Thymus (tissue), 11 donors: ENCODE data around the gene ZNF644. TPM values are rescaled to one million over a fixed set of nuclear protein-coding genes. Genes with fewer than 3 reads are reported as not detected.
"Not testable (repeated sequence)": the region's sequence is repeated elsewhere in the genome, so short reads cannot be mapped to it uniquely, and the experiment has no call there.

Source experiments
- DNase-seq, 9 donors: peaks; one replicate each; pipeline ENCODE4 v3.0.0-alpha.2; 2013; ENCODE audit warnings: low spot score in 9 of 9, low read depth in 6 of 9, missing footprints in 1 of 9
- H3K27ac ChIP-seq, 2 donors: one replicate each; pipeline ENCODE4 v1.5.1; 2013; ENCODE audit warnings: control low read depth in 1 of 2, low read depth in 1 of 2, low read length in 1 of 2, mild to moderate bottlenecking in 1 of 2, moderate library complexity in 1 of 2
- H3K27me3 ChIP-seq, 2 donors: one replicate each; pipeline ENCODE4 v1.5.1; 2013; ENCODE audit warnings: low read length in 1 of 2; ENCODE audit not compliant: control insufficient read depth in 2 of 2, insufficient read depth in 1 of 2
- H3K36me3 ChIP-seq, 2 donors: one replicate each; pipeline ENCODE4 v1.5.1; 2013; ENCODE audit warnings: low read length in 1 of 2, mild to moderate bottlenecking in 1 of 2, moderate library complexity in 1 of 2; ENCODE audit not compliant: control insufficient read depth in 2 of 2, insufficient read depth in 2 of 2
- H3K4me1 ChIP-seq, 2 donors: one replicate each; pipeline ENCODE4 v1.5.1; 2013; ENCODE audit warnings: low read length in 2 of 2; ENCODE audit not compliant: control insufficient read depth in 2 of 2, insufficient read depth in 2 of 2
- H3K4me3 ChIP-seq, 2 donors: one replicate each; pipeline ENCODE4 v1.5.1; 2013; ENCODE audit warnings: low read length in 2 of 2, control low read depth in 1 of 2, mild to moderate bottlenecking in 1 of 2
- H3K9me3 ChIP-seq, 2 donors: one replicate each; pipeline ENCODE4 v1.5.1; 2013; ENCODE audit warnings: low read length in 1 of 2, mild to moderate bottlenecking in 1 of 2; ENCODE audit not compliant: control insufficient read depth in 2 of 2, insufficient read depth in 1 of 2
- WGBS: extraction: QIAGEN DNeasy Blood & Tissue Kit; methylation state at CpG from one replicate; pipeline ENCODE4 v1.1.7; 2013; 5-methylcytosine and 5-hydroxymethylcytosine counted together
- polyA plus RNA-seq: library from polyadenylated mRNA; stranded (reverse); fragments of 200-250 nt; gene quantifications from one replicate; pipeline ENCODE4 v1.2.3, GENCODE V29; 2013
- total RNA-seq: library from RNA; stranded (reverse); fragments of 120-200 nt; gene quantifications from one replicate; pipeline ENCODE4 v1.2.4, GENCODE V29; 2013
- donor health status: healthy.

Gene ZNF644
- total and polyA plus RNA-seq, 2 donors: 41.9 to 77.6 TPM

- DNase-seq: peak in 6 of 9 donors; percentile 28 to 68 (median 36)
- Histone ChIP-seq H3K4me1 (peaks cover 2 to 7% of the 10 kb centered on the region in 2 donors), H3K27ac (no peak overlapping the region), H3K36me3 (peaks cover 0 to 5% of the 10 kb centered on the region in 2 donors), H3K4me3 (no peak overlapping the region), H3K9me3 (no peaks in the 10 kb centered on the region), H3K27me3 (no peaks in the 10 kb centered on the region)
- WGBS: 71% methylated on average over 1 of the region's 1 CpG
Observed at GRCh38 chr1:90919190-90919719, 102.6 kb downstream of the ZNF644 start.

GRCh38 chr1:90911353-90911752 is 110.5 kb downstream of the ZNF644 start:
- H3K36me3 ChIP-seq: peaks cover 0 to 2% of the 10 kb centered on the region in 2 donors
- H3K27ac ChIP-seq: no peak overlapping the region
- no peak overlapping the region for H3K4me3 ChIP-seq
- H3K4me1 ChIP-seq: no peaks in the 10 kb centered on the region
- DNase-seq: no peak
- 95% methylated on average over 1 of the region's 1 CpG for WGBS
- no peaks in the 10 kb centered on the region for H3K27me3 ChIP-seq
- no peaks in the 10 kb centered on the region for H3K9me3 ChIP-seq

- peaks cover 0 to 10% of the 10 kb centered on the region in 2 donors for H3K36me3 ChIP-seq
- H3K27ac ChIP-seq: no peak overlapping the region
- no peaks in the 10 kb centered on the region for H3K27me3 ChIP-seq
- no peak for DNase-seq
- H3K4me3 ChIP-seq: no peak overlapping the region
- no peaks in the 10 kb centered on the region for H3K4me1 ChIP-seq
- H3K9me3 ChIP-seq: no peaks in the 10 kb centered on the region
Observed at GRCh38 chr1:90902672-90903071, 119.2 kb downstream of the ZNF644 start.

GRCh38 chr1:90899263-90899662 is 122.6 kb downstream of the ZNF644 start:
- H3K9me3 ChIP-seq: no peaks in the 10 kb centered on the region
- H3K27me3 ChIP-seq: no peaks in the 10 kb centered on the region
- no peak overlapping the region for H3K27ac ChIP-seq
- H3K36me3 ChIP-seq: peaks cover 0 to 10% of the 10 kb centered on the region in 2 donors
- no peaks in the 10 kb centered on the region for H3K4me1 ChIP-seq
- no peak overlapping the region for H3K4me3 ChIP-seq
- DNase-seq: no peak
- over 99% methylated on average over 3 of the region's 3 CpGs for WGBS

- H3K4me1 ChIP-seq, H3K4me3 ChIP-seq, H3K9me3 ChIP-seq, H3K27me3 ChIP-seq, DNase-seq, H3K36me3 ChIP-seq, H3K27ac ChIP-seq: not testable (repeated sequence)
- WGBS: 98% methylated on average over 38 of the region's 38 CpGs
Observed at GRCh38 chr1:90893679-90894078, 128.2 kb downstream of the ZNF644 start.

- H3K27ac ChIP-seq, H3K9me3 ChIP-seq, DNase-seq, H3K36me3 ChIP-seq, H3K4me3 ChIP-seq, H3K27me3 ChIP-seq, H3K4me1 ChIP-seq: not testable (repeated sequence)
- WGBS: 100% methylated on average over 1 of the region's 1 CpG
Observed at GRCh38 chr1:90892884-90893283, 129.0 kb downstream of the ZNF644 start.

GRCh38 chr1:90892196-90892595 is 129.6 kb downstream of the ZNF644 start:
- 96% methylated on average over 16 of the region's 20 CpGs for WGBS
- not testable (repeated sequence) for DNase-seq, H3K4me3 ChIP-seq, H3K27me3 ChIP-seq, H3K9me3 ChIP-seq, H3K4me1 ChIP-seq, H3K36me3 ChIP-seq, H3K27ac ChIP-seq

GRCh38 chr1:90891756-90892155 is 130.1 kb downstream of the ZNF644 start:
- DNase-seq, H3K27ac ChIP-seq, H3K4me3 ChIP-seq, H3K27me3 ChIP-seq, H3K4me1 ChIP-seq, H3K36me3 ChIP-seq, H3K9me3 ChIP-seq: not testable (repeated sequence)
- 96% methylated on average over 23 of the region's 28 CpGs for WGBS

- H3K4me1 ChIP-seq: no peaks in the 10 kb centered on the region
- no peak overlapping the region for H3K4me3 ChIP-seq
- H3K27ac ChIP-seq: no peak overlapping the region
- no peaks in the 10 kb centered on the region for H3K27me3 ChIP-seq
- no peaks in the 10 kb centered on the region for H3K36me3 ChIP-seq
- WGBS: 64% methylated on average over 3 of the region's 3 CpGs
- DNase-seq: no peak
- peaks cover 0 to 12% of the 10 kb centered on the region in 2 donors for H3K9me3 ChIP-seq
Observed at GRCh38 chr1:90882221-90882620, 139.6 kb downstream of the ZNF644 start.

GRCh38 chr1:90881034-90881433 is 140.8 kb downstream of the ZNF644 start:
- DNase-seq: no peak
- no peak overlapping the region for H3K4me3 ChIP-seq
- H3K4me1 ChIP-seq: no peaks in the 10 kb centered on the region
- no peaks in the 10 kb centered on the region for H3K36me3 ChIP-seq
- H3K27ac ChIP-seq: no peak overlapping the region
- H3K9me3 ChIP-seq: peaks cover 0 to 12% of the 10 kb centered on the region in 2 donors
- no peaks in the 10 kb centered on the region for H3K27me3 ChIP-seq
